A673 (cell line): ENCODE results near the gene LRP1.

Source experiments
- CTCF ChIP-seq: fragments of 300-800, 200-600 bp; sonication (generic); conservative IDR thresholded peaks from 2 replicates; pipeline ENCODE4 v1.5.1; 2017; ENCODE audit warnings: low read depth, mild to moderate bottlenecking, antibody characterized with exemption, low read length, moderate library complexity, mixed read lengths
- EZH2 ChIP-seq: fragments of 200-600 bp; sonication (generic); IDR thresholded peaks from 2 replicates; pipeline ENCODE4 v1.6.1; 2017; ENCODE audit warnings: borderline replicate concordance, low read depth, mild to moderate bottlenecking, mixed read lengths, antibody characterized with exemption, low read length; ENCODE audit not compliant: poor library complexity, severe bottlenecking

DNA sequence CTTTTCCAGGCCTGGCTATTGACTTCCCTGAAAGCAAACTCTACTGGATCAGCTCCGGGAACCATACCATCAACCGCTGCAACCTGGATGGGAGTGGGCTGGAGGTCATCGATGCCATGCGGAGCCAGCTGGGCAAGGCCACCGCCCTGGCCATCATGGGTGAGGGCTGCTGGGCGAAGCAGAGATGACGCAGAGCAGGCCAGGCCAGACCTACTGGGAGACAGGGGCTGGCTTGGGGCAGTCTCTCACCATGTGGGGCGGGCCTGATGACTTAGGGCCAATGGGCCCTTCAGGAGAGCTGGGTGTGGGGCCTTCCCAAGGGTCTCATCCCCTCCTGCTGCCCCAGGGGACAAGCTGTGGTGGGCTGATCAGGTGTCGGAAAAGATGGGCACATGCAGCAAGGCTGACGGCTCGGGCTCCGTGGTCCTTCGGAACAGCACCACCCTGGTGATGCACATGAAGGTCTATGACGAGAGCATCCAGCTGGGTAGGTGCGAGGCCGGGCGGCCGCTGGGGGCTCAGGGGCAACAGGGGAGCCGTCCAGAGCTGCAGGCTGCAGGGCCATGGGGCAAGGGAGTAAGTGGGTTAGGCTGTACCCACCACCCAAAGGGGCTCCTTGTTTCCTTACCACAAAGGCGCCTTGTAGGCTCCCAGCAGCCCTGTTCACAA, 52.2 kb downstream of the LRP1 start:
- TF ChIP-seq CTCF (no peak), EZH2 (no peak)
